ENCODE measurements around the gene LLGL2.
A peak's percentile ranks its signal among the peaks of the same experiment; 100 is the strongest.

Gene LLGL2

GRCh38 chr17:75492555-75493168 lies 32.8 kb upstream of the LLGL2 start:
- DNase-seq (ENCODE audit: low read depth in 2 of 3, low spot score in 1 of 3): no peak

GRCh38 chr17:75493476-75494129 lies 31.9 kb upstream of the LLGL2 start:
- no peak for DNase-seq (ENCODE audit: low read depth in 2 of 3, low spot score in 1 of 3)

- DNase-seq (ENCODE audit: low read depth in 2 of 3, low spot score in 1 of 3): no peak
Observed at GRCh38 chr17:75494326-75494877, 31.1 kb upstream of the LLGL2 start.

- no peak for DNase-seq (ENCODE audit: low read depth in 2 of 3, low spot score in 1 of 3)
Observed at GRCh38 chr17:75496005-75496404, 29.5 kb upstream of the LLGL2 start.

- no peak for DNase-seq (ENCODE audit: low read depth in 2 of 3, low spot score in 1 of 3)
Observed at GRCh38 chr17:75498039-75498725, 27.3 kb upstream of the LLGL2 start.

GRCh38 chr17:75498726-75499213 lies 26.7 kb upstream of the LLGL2 start:
- no peak for DNase-seq (ENCODE audit: low read depth in 2 of 3, low spot score in 1 of 3)

- no peak for DNase-seq (ENCODE audit: low read depth in 2 of 3, low spot score in 1 of 3)
Observed at GRCh38 chr17:75499313-75500022, 26.0 kb upstream of the LLGL2 start.

- DNase-seq (ENCODE audit: low read depth in 2 of 3, low spot score in 1 of 3): no peak
Observed at GRCh38 chr17:75500419-75501216, 24.9 kb upstream of the LLGL2 start.

- DNase-seq (ENCODE audit: low read depth in 2 of 3, low spot score in 1 of 3): no peak
Observed at GRCh38 chr17:75501378-75502071, 24.0 kb upstream of the LLGL2 start.

GRCh38 chr17:75502072-75502720 lies 23.3 kb upstream of the LLGL2 start:
- no peak for DNase-seq (ENCODE audit: low read depth in 2 of 3, low spot score in 1 of 3)

GRCh38 chr17:75502721-75503329 lies 22.7 kb upstream of the LLGL2 start:
- no peak for DNase-seq (ENCODE audit: low read depth in 2 of 3, low spot score in 1 of 3)

GRCh38 chr17:75503337-75503950 lies 22.1 kb upstream of the LLGL2 start:
- DNase-seq (ENCODE audit: low read depth in 2 of 3, low spot score in 1 of 3): no peak

GRCh38 chr17:75503976-75504346 lies 21.5 kb upstream of the LLGL2 start:
- no peak for DNase-seq (ENCODE audit: low read depth in 2 of 3, low spot score in 1 of 3)

- peak in 1 of 3 donors; percentile 32 for DNase-seq (ENCODE audit: low read depth in 2 of 3, low spot score in 1 of 3)
Observed at GRCh38 chr17:75504347-75505151, 20.9 kb upstream of the LLGL2 start.

GRCh38 chr17:75505152-75505409 lies 20.4 kb upstream of the LLGL2 start:
- no peak for DNase-seq (ENCODE audit: low read depth in 2 of 3, low spot score in 1 of 3)

- no peak for DNase-seq (ENCODE audit: low read depth in 2 of 3, low spot score in 1 of 3)
Observed at GRCh38 chr17:75505640-75506039, 19.9 kb upstream of the LLGL2 start.

GRCh38 chr17:75506134-75506533 lies 19.4 kb upstream of the LLGL2 start:
- DNase-seq (ENCODE audit: low read depth in 2 of 3, low spot score in 1 of 3): no peak

GRCh38 chr17:75506888-75507287 lies 18.6 kb upstream of the LLGL2 start:
- DNase-seq (ENCODE audit: low read depth in 2 of 3, low spot score in 1 of 3): no peak
